AG08396 (cell line): Measurements from ENCODE around the gene DLG5.
"Not testable (repeated sequence)": the region's sequence is repeated elsewhere in the genome, so short reads cannot be mapped to it uniquely, and the experiment has no call there.

Source experiments
- DNase-seq: peaks from one replicate; pipeline ENCODE4 v3.0.0; 2012; ENCODE audit warnings: low spot score, mixed read lengths

DLG5 gene

GRCh38 chr10:77794256-77795142, 132.1 kb downstream of the DLG5 start:
- DNase-seq = no peak

- DNase-seq = no peak
These were observed 132.7 kb downstream of the DLG5 start for GRCh38 chr10:77793831-77794230.

- DNase-seq = no peak
These were observed 134.4 kb downstream of the DLG5 start for GRCh38 chr10:77792155-77792554.

GRCh38 chr10:77791506-77791905, 135.0 kb downstream of the DLG5 start:
- DNase-seq = no peak

- DNase-seq = no peak
These were observed 136.7 kb downstream of the DLG5 start for GRCh38 chr10:77789861-77790260.

- no peak for DNase-seq
These were observed 137.5 kb downstream of the DLG5 start for GRCh38 chr10:77789016-77789415.

- no peak for DNase-seq
These were observed 138.0 kb downstream of the DLG5 start for GRCh38 chr10:77788496-77789010.

GRCh38 chr10:77787440-77787839, 139.1 kb downstream of the DLG5 start:
- DNase-seq = no peak

- peak; percentile 88 for DNase-seq
These were observed 141.7 kb downstream of the DLG5 start for GRCh38 chr10:77784856-77785255.

- DNase-seq = no peak
These were observed 144.1 kb downstream of the DLG5 start for GRCh38 chr10:77782328-77783061.

GRCh38 chr10:77781451-77782327, 144.9 kb downstream of the DLG5 start:
- DNase-seq = no peak

- no peak for DNase-seq
These were observed 146.4 kb downstream of the DLG5 start for GRCh38 chr10:77780180-77780579.

GRCh38 chr10:77776487-77776886, 150.1 kb downstream of the DLG5 start:
- no peak for DNase-seq

GRCh38 chr10:77774940-77775391, 151.6 kb downstream of the DLG5 start:
- peak; percentile 26 for DNase-seq

- peak; percentile 2 for DNase-seq
These were observed 152.7 kb downstream of the DLG5 start for GRCh38 chr10:77773631-77774426.

GRCh38 chr10:77772852-77773600, 153.5 kb downstream of the DLG5 start:
- not testable (repeated sequence) for DNase-seq

- DNase-seq = peak; percentile 1
These were observed 154.7 kb downstream of the DLG5 start for GRCh38 chr10:77771851-77772250.

GRCh38 chr10:77771450-77771849, 155.1 kb downstream of the DLG5 start:
- DNase-seq = peak; percentile 4

GRCh38 chr10:77770868-77771175, 155.7 kb downstream of the DLG5 start:
- DNase-seq = peak; percentile 1

- DNase-seq = peak; percentile 2
These were observed 156.3 kb downstream of the DLG5 start for GRCh38 chr10:77770081-77770867.
